Inflammatory macrophage treated with lipopolysaccharide for 1 hour (primary cell): ENCODE measurements around the gene RUFY4.
"Not testable (repeated sequence)": the region's sequence is repeated elsewhere in the genome, so short reads cannot be mapped to it uniquely, and the experiment has no call there.

Experiments
- DNase-seq, 2 donors: peaks; one replicate each; pipeline ENCODE4 v3.0.0-alpha.2; 2020 to 2022

Gene RUFY4

DNA sequence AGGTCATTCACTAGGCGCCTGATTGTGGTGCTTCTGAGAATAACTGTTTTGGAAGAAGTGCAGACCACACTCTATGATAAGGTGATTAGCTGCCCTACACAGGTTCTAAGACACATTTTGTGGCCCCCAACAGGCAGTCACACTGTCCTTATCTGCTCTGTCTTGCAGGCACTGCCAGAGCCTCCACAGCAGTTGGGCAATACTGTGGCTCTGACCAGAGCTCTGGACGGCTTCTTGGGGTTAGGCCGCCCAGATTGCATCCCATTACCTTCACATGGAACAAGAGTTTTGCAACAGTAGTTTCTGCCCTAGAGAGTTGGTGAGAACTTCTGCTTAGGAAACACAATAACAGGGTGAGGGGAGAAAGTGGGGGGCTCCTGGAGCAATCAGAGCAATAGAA, 22.7 kb downstream of the RUFY4 start:
- DNase-seq, result peak; percentile 37 to 56

DNA sequence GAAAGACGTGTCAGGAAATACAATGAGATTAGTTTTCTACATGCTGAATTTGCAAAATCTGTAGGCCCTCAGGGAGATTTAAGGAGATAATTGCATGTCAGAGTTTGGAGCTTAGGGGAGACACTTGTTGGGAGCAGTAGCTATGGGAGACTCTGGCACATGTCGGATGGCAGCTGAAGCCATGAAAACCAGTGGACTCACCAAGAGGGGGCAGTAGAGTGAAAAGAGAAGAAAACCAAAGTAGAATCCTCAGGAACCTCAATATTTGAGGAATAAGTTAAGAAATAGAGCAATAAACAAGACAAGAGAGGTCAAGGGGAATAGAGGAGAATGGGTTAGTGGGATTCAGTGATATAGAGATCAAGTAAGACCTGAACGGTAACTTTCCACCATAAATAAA, 24.8 kb downstream of the RUFY4 start:
- DNase-seq, result peak in 1 of 2 donors; percentile 50

GRCh38 chr2:218095853-218096252, 26.8 kb downstream of the RUFY4 start:
- DNase-seq, result no peak

DNA sequence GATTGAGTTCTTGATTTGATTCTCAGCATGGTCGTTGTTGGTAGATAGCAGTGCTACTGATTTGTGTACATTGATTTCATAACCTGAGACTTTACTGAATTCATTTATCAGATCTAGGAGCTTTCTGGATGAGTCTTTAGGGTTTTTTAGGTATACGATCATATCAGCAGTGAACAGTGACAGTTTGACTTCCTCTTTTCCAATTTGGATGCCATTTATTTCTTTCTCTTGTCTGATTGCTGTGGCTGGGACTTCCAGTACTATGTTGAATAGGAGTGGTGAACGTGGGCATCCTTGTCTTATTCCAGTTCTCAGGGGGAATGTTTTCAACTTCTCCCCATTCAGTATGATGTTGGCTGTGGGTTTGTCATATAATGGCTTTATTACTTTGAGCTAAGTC, 28.9 kb downstream of the RUFY4 start:
- DNase-seq, result no peak

- DNase-seq, result not testable (repeated sequence)
Measured at GRCh38 chr2:218108834-218109233, 39.8 kb downstream of the RUFY4 start.

GRCh38 chr2:218121789-218122188, 52.7 kb downstream of the RUFY4 start:
- DNase-seq, result not testable (repeated sequence)

DNA sequence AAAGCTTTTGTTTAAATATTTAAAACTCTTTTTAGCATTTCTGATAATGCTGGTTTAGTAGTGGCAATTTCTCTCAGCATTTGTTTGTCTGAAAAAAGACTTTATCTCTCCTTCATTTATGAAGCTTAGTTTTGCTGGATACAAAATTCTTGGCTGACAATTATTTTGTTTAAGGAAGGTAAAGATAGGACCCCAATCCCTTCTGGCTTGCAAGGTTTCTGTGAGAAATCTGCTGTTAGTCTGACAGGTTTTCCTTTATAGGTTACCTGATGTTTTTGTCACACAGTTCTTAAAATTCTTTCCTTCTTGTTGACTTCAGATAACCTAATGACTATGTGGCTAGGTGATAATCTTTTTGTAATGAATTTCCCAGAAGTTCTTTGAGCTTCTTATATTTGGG, 53.2 kb downstream of the RUFY4 start:
- DNase-seq, result not testable (repeated sequence)

- no peak for DNase-seq
Measured at GRCh38 chr2:218123986-218124385, 54.9 kb downstream of the RUFY4 start.

DNA sequence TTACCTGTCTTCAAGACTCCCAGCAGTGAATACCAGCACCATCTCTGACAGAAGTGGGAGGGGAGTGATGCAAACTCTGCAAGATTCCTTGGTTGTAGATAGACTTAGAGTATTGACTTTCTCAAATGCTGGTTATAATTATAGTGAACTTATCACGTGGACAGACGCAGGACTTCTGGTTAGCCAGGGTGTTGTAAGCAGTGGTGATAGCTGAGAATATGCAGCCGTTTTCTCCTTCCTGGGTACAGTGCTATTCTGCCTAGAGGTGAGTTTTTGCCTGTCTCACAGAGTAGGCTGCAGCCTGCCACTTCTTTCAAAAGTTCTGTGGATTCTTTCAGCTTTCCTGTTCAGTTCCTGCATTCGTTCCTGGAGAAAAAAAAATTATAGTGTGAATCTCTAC, 56.0 kb downstream of the RUFY4 start:
- DNase-seq, result no peak

- peak in 1 of 2 donors; percentile 41 for DNase-seq
Measured at GRCh38 chr2:218125626-218126080, 56.6 kb downstream of the RUFY4 start, which contains the start of gene CXCR2. CXCR2 (plus strand) TSS chr2:218126028; CDS start chr2:218134802, 8,774 bp downstream.

- no peak for DNase-seq
Measured at GRCh38 chr2:218127929-218128455, 58.9 kb downstream of the RUFY4 start.

GRCh38 chr2:218128781-218129457, 59.9 kb downstream of the RUFY4 start:
- DNase-seq, result no peak

DNA sequence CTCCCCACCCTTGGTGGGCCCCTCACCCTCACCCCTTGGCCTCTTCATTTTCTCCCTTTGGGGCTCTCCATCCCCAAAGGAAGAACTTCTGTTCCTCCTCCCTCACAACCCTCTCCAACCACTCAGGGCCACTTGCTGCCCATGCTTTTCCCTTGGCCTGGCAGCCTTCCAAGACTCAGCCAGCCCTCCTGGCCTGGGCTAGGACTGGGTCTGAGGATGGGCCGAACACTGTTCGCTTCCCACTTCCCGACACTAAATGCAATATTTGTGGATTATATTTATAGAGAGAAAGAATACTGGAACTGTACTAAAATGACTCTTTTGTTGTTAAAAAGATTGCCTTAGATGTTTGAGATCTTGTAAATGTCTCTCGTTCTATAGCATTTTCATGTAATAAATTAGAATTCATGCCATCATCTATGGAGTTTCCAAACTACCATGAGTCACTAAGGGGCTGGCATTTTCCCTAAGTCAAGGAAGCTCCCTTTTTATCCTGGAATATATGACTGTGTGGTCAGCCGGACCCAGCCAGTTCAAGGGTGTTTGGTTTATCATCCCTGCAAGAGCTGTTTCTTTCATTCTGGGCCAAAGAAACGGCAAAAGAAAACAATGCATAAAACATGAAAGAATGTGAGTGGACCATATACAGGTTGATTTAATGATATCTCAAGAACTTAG, 60.5 kb downstream of the RUFY4 start:
- DNase-seq, result no peak

GRCh38 chr2:218130377-218130776, 61.3 kb downstream of the RUFY4 start:
- DNase-seq, result no peak

DNA sequence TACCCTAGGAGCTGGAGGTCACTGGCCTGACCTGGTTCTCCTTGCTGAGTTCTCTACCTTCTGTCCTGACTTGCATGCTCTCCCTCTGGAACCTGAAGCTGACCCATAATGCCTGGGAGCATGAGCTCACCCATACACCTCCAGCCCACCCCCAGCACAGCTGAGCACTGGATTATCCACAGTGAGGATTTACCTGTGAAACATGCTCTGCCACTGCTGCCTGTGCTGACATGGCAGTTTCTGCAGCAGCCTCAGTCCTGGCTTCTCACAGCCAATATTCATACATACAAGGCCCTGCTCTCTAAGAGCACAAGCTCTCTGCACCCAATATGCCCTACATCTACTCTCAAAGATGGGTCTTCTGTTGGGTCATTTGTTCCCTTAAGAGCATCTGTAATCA, 61.8 kb downstream of the RUFY4 start:
- DNase-seq, result no peak

GRCh38 chr2:218137514-218137913, 68.5 kb downstream of the RUFY4 start:
- DNase-seq, result no peak

- no peak for DNase-seq
Measured at GRCh38 chr2:218138047-218138446, 69.0 kb downstream of the RUFY4 start.
